GM12878 (cell line): ENCODE measurements around the gene SV2B. TPM values are rescaled to one million over a fixed set of nuclear protein-coding genes. Genes with fewer than 3 reads are reported as not detected.

Experiments
- ATAC-seq: fragments of 200-7000 bp; cut with Tn5 transposase; 3 replicates; pipeline ENCODE4 v1.9.1; 2020; ENCODE audit warnings: mild to moderate bottlenecking, moderate library complexity
- BruUV-seq: library from RNA; stranded (reverse); fragments of 400-500 nt; replicated peaks from 2 replicates; lab custom pipeline; 2021; lab: Mats Ljungman, UMichigan
- CTCF ChIA-PET: fragments of 300-600 bp; sonication (Branson Sonifier 250); formaldehyde crosslinking; extraction: SDS; loops from one replicate; lab custom pipeline; 2021; ENCODE audit warnings: inconsistent platforms; lab: Yijun Ruan, JAX
- POLR2A ChIA-PET: fragments of 350-600 bp; formaldehyde crosslinking; extraction: SDS; loops from one replicate; lab custom pipeline; 2021; ENCODE audit warnings: inconsistent platforms; lab: Charles Lee
- RAD21 ChIA-PET: fragments of 300-600 bp; sonication (Branson Sonifier 250); formaldehyde crosslinking; loops from one replicate; lab custom pipeline; 2023; ENCODE audit warnings: antibody characterized with exemption; ENCODE audit not compliant: unreplicated experiment; lab: Charles Lee
- SMC1A ChIA-PET: fragments of 300-600 bp; sonication (Branson Sonifier 250); formaldehyde crosslinking; loops from one replicate; lab custom pipeline; 2023; ENCODE audit not compliant: unreplicated experiment, uncharacterized antibody; lab: Charles Lee
- DNase-seq: peaks from one replicate; pipeline ENCODE4 v3.0.0-alpha.2; 2011; ENCODE audit warnings: low read depth, low spot score
- FAIRE-seq: peaks from 3 replicates; lab custom pipeline; 2011; peaks lifted over from hg19 to GRCh38; lab: Jason Lieb, UNC
- H2AFZ ChIP-seq: 2 replicates; pipeline ENCODE4 v1.6.0; 2011; ENCODE audit warnings: low read depth, low read length, control low read depth; ENCODE audit not compliant: control insufficient read depth
- H3K27ac ChIP-seq: 2 replicates; pipeline ENCODE4 v1.5.1; 2011; ENCODE audit warnings: control low read depth; ENCODE audit not compliant: control insufficient read depth, insufficient read depth
- H3K27me3 ChIP-seq, 2 experiments: replicated peaks in 1 of 2; 2 replicates each; pipeline versions ENCODE4 v1.6.0 to v1.6.1; 2011; ENCODE audit warnings: low read length in 1 of 2; ENCODE audit not compliant: control insufficient read depth in 2 of 2, insufficient read depth in 2 of 2
- H3K36me3 ChIP-seq, 2 experiments: 2 replicates each; pipeline ENCODE4 v1.5.1; 2011; ENCODE audit warnings: low read length in 1 of 2; ENCODE audit not compliant: control insufficient read depth in 2 of 2, insufficient read depth in 2 of 2
- H3K4me1 ChIP-seq: 2 replicates; pipeline ENCODE4 v1.6.1; 2011; ENCODE audit warnings: mild to moderate bottlenecking, low read length, moderate library complexity, mixed read lengths; ENCODE audit not compliant: control insufficient read depth, insufficient read depth
- H3K4me2 ChIP-seq: 2 replicates; pipeline ENCODE4 v1.6.0; 2011; ENCODE audit warnings: control low read depth; ENCODE audit not compliant: control insufficient read depth, insufficient read depth
- H3K4me3 ChIP-seq: fragments of 200-600 bp; sonication (generic); 2 replicates; pipeline ENCODE4 v1.5.1; 2016
- H3K79me2 ChIP-seq: 2 replicates; pipeline ENCODE4 v1.6.0; 2011; ENCODE audit warnings: low read length; ENCODE audit not compliant: control insufficient read depth, insufficient read depth
- H3K9ac ChIP-seq: 2 replicates; pipeline ENCODE4 v1.8.0; 2011; ENCODE audit warnings: low read length, control low read depth, mixed read lengths; ENCODE audit not compliant: control insufficient read depth, insufficient read depth
- H3K9me3 ChIP-seq: replicated peaks from 3 replicates; pipeline ENCODE4 v1.5.1; 2011; ENCODE audit warnings: mild to moderate bottlenecking, low read length; ENCODE audit not compliant: control insufficient read depth, insufficient read depth
- H4K20me1 ChIP-seq: 2 replicates; pipeline ENCODE4 v1.6.0; 2011; ENCODE audit not compliant: control insufficient read depth, insufficient read depth
- BCL3 ChIP-seq: IDR thresholded peaks from 2 replicates; pipeline ENCODE4 v1.6.1; 2011; ENCODE audit warnings: borderline replicate concordance, low read depth, mild to moderate bottlenecking, moderate library complexity, low read length; ENCODE audit not compliant: insufficient read depth, poor library complexity, severe bottlenecking
- CEBPB ChIP-seq, 2 experiments: fragments of 150-350 bp in 1 of 2; IDR thresholded peaks; 2 replicates each; pipeline ENCODE4 v1.6.1; 2012 to 2014; ENCODE audit warnings: low read depth in 2 of 2, low read length in 2 of 2, borderline replicate concordance in 1 of 2, inconsistent platforms in 1 of 2
- IKZF2 ChIP-seq, 2 experiments: fragments of 450-650 bp; IDR thresholded peaks; 2 replicates each; pipeline ENCODE4 v1.6.1; 2017; ENCODE audit warnings: mild to moderate bottlenecking in 2 of 2, moderate library complexity in 2 of 2
- NFXL1 ChIP-seq: fragments of 450-650 bp; IDR thresholded peaks from 2 replicates; pipeline ENCODE4 v1.6.1; 2017; ENCODE audit warnings: antibody characterized with exemption, mild to moderate bottlenecking, borderline replicate concordance
- NR2C1 ChIP-seq: fragments of 450-650 bp; IDR thresholded peaks from 2 replicates; pipeline ENCODE4 v1.6.1; 2017; ENCODE audit warnings: antibody characterized with exemption, mild to moderate bottlenecking, moderate library complexity
- SP1 ChIP-seq: IDR thresholded peaks from one replicate; pipeline ENCODE4 v1.6.1; 2011; ENCODE audit warnings: low read depth, low read length
- ZSCAN29 ChIP-seq: fragments of 450-650 bp; IDR thresholded peaks from 2 replicates; pipeline ENCODE4 v1.6.1; 2017; ENCODE audit warnings: mild to moderate bottlenecking, moderate library complexity
- WGBS: methylation state at CpG from one replicate; pipeline ENCODE4 v1.1.6; 2016; ENCODE audit warnings: low lambda C conversion rate; ENCODE audit not compliant: insufficient replicate concordance, insufficient coverage; ENCODE audit errors: missing lambda C conversion rate; 5-methylcytosine and 5-hydroxymethylcytosine counted together
- in situ Hi-C: fragments of 300-500 bp; cut with MboI; formaldehyde crosslinking; loops from 9 replicates; pipeline ENCODE4 v1.14.3; 2018; ENCODE audit warnings: mixed read lengths
- intact Hi-C: fragments of 100-400 bp; cut with micrococcal nuclease; formaldehyde crosslinking; loops from one replicate; pipeline ENCODE4 v1.14.2; 2022; ENCODE audit not compliant: unreplicated experiment
- polyA plus RNA-seq, 11 experiments: library from polyadenylated mRNA; depleted of rRNA in 4 of 11; unstranded in 6 of 11; stranded (reverse) in 5 of 11; fragments of >200 nt; fragmentation: Nextera tagmentation in 4 of 11; fragmentation: Illumina TruSeq in 1 of 11; extraction: Ambion mirVana in 4 of 11; extraction: Trizol in 1 of 11; gene quantifications; 1 replicate in 1 of 11; 2 replicates in 10 of 11; pipeline versions ENCODE4 v1.2.1 to v1.2.3, GENCODE V29; 2011 to 2016; ENCODE audit warnings: inconsistent platforms in 2 of 11, missing spikeins in 2 of 11, low read depth in 1 of 11
- total RNA-seq, 4 experiments: library from RNA; depleted of rRNA in 3 of 4; stranded (reverse); fragments of >200 nt in 3 of 4; fragmentation: Illumina TruSeq in 1 of 4; extraction: Trizol in 1 of 4; gene quantifications; 2 replicates each; pipeline versions ENCODE4 v1.2.1 to v1.2.3, GENCODE V29; 2013 to 2021

Gene SV2B
- total and polyA plus RNA-seq, 10 of the 15 experiments (the other 5 are each of a cell fraction or from before 2014, with no cell fraction given) = 0.03 to 1.7 (median 1.3) TPM

- FAIRE-seq = no peak
- ATAC-seq = no peak
- CTCF ChIA-PET = interaction anchor here (0.5 to 2.4 kb wide), 3 partner anchors 8 to 624 kb away, joined by 3 to 9 read pairs (median 3); no protein-coding TSS in a partner anchor
- POLR2A ChIA-PET = no interaction called here
- H3K27me3 ChIP-seq = no peaks in the 10 kb centered on the region
- H3K36me3 ChIP-seq = no peaks in the 10 kb centered on the region
- H3K4me3 ChIP-seq = no peak overlapping the region
- no peaks in the 10 kb centered on the region for H3K4me1 ChIP-seq
- no peaks in the 10 kb centered on the region for H3K79me2 ChIP-seq
- no TSS peak for BruUV-seq
- RAD21 ChIA-PET = interaction anchor here (1.0 kb wide), 1 partner anchor 16 kb away, joined by 3 read pairs; no protein-coding TSS in a partner anchor
- in situ Hi-C loops = no loop called here
- no peak overlapping the region for H3K9ac ChIP-seq
- H2AFZ ChIP-seq = no peak overlapping the region
- H3K9me3 ChIP-seq = no peaks in the 10 kb centered on the region
- H3K4me2 ChIP-seq = no peak overlapping the region
- no peak for DNase-seq
- no peak overlapping the region for H3K27ac ChIP-seq
- 70% methylated on average over 11 of the region's 11 CpGs for WGBS
- SMC1A ChIA-PET = interaction anchor here (1.8 kb wide), 1 partner anchor 54 kb away, joined by 4 read pairs; no protein-coding TSS in a partner anchor
- H4K20me1 ChIP-seq = no peaks in the 10 kb centered on the region
- TF ChIP-seq NR2C1 = no peak
- TF ChIP-seq NFXL1 = no peak
- no peak for TF ChIP-seq ZSCAN29
- no peak for TF ChIP-seq CEBPB (IDR thresholded peaks at IDR 0.05; ENCODE audit: borderline replicate concordance in 1 of 2, low read depth in 2 of 2, low read length in 2 of 2)
- no peak for TF ChIP-seq BCL3
- TF ChIP-seq IKZF2 (IDR thresholded peaks at IDR 0.05) = no peak
- TF ChIP-seq SP1 = no peak
- TF ChIP-seq, all 136 proteins: peak for 0
- intact Hi-C loops = no loop called here
Measured at GRCh38 chr15:91110407-91110806, 10.3 kb downstream of the SV2B start.
